ENCODE measurements around the gene RILPL1.
"Not testable (repeated sequence)": the region's sequence is repeated elsewhere in the genome, so short reads cannot be mapped to it uniquely, and the experiment has no call there.

The RILPL1 gene

DNA sequence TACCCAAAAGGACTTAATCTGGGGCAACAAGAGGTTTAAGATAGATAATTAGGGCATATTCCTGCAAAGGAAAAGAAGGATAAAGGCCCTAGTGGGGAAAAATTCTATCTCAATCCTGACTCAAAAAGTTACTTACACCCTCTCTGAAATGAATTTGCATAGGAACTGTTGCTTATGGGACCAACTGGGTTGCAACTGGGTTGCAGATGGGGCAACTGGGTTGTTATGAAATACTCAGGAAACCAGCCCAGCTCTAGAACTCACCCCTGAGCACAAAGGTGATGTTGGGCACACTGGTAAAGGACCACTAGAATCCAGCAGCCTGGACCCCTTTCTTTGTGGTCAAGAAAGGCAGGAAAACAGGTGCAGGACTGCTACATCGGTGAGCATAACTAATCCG lies 17.2 kb upstream of the RILPL1 start:
- Histone ChIP-seq H3K4me3 (ENCODE audit: low read depth, low read length) (no peak overlapping the region), H3K9ac (ENCODE audit: low read depth, low read length) (no peak overlapping the region), H3K9me3 (ENCODE audit: control insufficient read depth, insufficient read depth, low read length) (no peaks in the 10 kb centered on the region), H3K4me1 (ENCODE audit: control insufficient read depth, insufficient read depth, low read length) (no peaks in the 10 kb centered on the region), H3K36me3 (ENCODE audit: control insufficient read depth, insufficient read depth, low read length) (no peaks in the 10 kb centered on the region), H3K27me3 (ENCODE audit: control insufficient read depth, insufficient read depth, low read length) (no peaks in the 10 kb centered on the region)

DNA sequence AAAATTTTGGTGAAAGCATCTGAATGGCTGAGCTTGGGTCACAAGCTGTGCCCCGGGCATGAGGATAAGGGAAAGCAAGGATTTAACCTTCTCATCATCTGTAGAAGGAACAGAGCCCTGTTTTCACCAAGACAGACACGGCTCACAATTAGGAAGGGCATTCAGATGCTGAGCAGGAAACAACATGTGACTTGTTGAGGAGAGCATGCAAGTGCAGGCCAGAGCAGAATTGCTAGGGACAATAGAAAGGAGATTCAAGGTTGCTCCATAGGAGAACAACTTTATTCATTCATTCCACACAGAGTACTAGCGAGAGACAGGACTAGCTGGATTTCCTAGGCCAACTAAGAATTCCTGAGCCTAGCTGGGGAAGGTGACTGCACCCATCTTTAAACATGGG lies 14.6 kb upstream of the RILPL1 start:
- H3K27me3 ChIP-seq (ENCODE audit: control insufficient read depth, insufficient read depth, low read length), result no peaks in the 10 kb centered on the region

DNA sequence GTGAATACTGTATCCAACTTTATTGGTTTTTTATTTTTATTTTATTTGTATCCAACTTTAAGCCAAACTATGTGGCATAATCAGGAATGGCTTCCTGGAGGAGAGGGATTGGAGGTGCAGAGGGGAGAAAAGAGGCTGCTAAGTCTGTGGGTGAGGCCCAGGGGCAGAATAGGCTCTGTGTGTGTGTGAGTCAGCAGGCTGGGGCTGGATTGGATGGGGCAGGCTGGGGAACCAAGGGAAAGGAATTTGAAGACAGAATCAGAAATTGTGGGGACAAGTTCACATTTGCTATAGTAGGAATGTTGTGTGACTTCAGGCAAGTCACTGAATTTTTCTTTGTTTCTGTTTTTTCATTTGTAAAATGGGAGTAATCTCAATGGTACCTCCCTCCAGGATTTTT lies 12.8 kb upstream of the RILPL1 start:
- Histone ChIP-seq H3K4me3 (ENCODE audit: low read depth, low read length) (no peak overlapping the region), H3K4me1 (ENCODE audit: control insufficient read depth, insufficient read depth, low read length) (no peaks in the 10 kb centered on the region), H3K36me3 (ENCODE audit: control insufficient read depth, insufficient read depth, low read length) (no peaks in the 10 kb centered on the region), H3K27me3 (ENCODE audit: control insufficient read depth, insufficient read depth, low read length) (no peaks in the 10 kb centered on the region), H3K9ac (ENCODE audit: low read depth, low read length) (no peak overlapping the region), H3K9me3 (ENCODE audit: control insufficient read depth, insufficient read depth, low read length) (no peaks in the 10 kb centered on the region)

More for the DNA sequence above, 14.6 kb upstream of the RILPL1 start:
- no peaks in the 10 kb centered on the region for H3K9me3 ChIP-seq (ENCODE audit: control insufficient read depth, insufficient read depth, low read length)
- H3K36me3 ChIP-seq (ENCODE audit: control insufficient read depth, insufficient read depth, low read length), result no peaks in the 10 kb centered on the region
- H3K9ac ChIP-seq (ENCODE audit: low read depth, low read length), result no peak overlapping the region
- H3K4me1 ChIP-seq (ENCODE audit: control insufficient read depth, insufficient read depth, low read length), result no peaks in the 10 kb centered on the region
- H3K4me3 ChIP-seq (ENCODE audit: low read depth, low read length), result no peak overlapping the region

DNA sequence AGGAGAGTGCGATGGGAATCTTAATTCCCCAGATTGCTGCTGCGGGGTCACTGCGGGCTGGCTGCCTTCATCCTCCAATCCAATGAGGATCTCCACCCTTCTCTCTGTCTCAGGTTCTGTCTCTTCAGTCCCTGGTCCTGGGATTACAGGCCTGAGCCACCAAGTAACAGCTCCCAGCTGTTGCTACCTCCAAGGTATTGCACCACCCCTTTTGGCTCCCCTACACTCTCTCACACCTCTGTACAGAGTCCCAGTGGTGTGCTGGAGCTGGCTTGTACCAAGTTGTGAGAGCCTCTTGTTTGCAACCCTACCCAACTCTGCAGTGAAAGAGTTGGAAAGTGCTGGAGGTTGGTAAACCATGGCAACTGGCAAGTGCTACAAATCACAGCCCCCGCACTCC lies 10.0 kb upstream of the RILPL1 start:
- H3K4me3 ChIP-seq (ENCODE audit: low read depth, low read length), result no peak overlapping the region
- no peaks in the 10 kb centered on the region for H3K27me3 ChIP-seq (ENCODE audit: control insufficient read depth, insufficient read depth, low read length)
- H3K9ac ChIP-seq (ENCODE audit: low read depth, low read length), result no peak overlapping the region
- no peaks in the 10 kb centered on the region for H3K9me3 ChIP-seq (ENCODE audit: control insufficient read depth, insufficient read depth, low read length)
- H3K4me1 ChIP-seq (ENCODE audit: control insufficient read depth, insufficient read depth, low read length), result no peaks in the 10 kb centered on the region
- H3K36me3 ChIP-seq (ENCODE audit: control insufficient read depth, insufficient read depth, low read length), result no peaks in the 10 kb centered on the region

DNA sequence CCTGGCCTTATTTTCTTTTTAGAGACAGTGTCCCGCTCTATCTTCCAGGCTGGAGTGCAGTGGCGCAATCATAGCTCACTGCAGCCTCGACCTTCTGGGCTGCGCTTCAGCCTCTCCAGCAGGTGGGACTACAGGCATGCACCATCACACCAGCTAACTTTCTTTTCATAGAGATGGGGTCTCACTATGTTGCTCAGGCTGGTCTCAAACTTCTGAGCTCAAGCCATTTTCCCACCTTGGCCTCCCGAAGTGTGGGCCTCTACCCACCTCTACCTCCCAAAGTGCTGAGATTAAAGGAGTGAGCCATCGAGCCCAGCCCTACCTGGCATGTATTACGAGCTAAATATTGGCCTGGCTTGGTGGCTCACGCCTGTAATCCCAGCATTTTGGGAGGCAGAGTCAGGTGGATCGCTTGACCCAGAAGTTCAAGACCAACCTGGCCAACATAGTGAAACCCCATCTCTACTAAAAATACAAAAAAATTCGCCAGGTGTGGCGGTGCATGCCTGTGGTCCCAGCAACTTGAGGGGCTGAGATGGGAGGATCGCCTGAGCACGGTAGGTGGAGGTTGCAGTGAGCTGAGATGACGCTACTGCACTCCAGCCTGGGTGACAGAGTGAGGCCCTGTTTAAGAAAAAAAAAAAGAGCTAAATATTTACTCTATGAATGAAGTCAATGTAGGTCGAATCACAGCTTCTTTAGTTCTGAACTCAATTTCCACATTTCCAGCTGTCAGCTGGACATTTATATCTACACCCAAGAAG lies 7.6 kb upstream of the RILPL1 start:
- no peaks in the 10 kb centered on the region for H3K9me3 ChIP-seq (ENCODE audit: control insufficient read depth, insufficient read depth, low read length)

DNA sequence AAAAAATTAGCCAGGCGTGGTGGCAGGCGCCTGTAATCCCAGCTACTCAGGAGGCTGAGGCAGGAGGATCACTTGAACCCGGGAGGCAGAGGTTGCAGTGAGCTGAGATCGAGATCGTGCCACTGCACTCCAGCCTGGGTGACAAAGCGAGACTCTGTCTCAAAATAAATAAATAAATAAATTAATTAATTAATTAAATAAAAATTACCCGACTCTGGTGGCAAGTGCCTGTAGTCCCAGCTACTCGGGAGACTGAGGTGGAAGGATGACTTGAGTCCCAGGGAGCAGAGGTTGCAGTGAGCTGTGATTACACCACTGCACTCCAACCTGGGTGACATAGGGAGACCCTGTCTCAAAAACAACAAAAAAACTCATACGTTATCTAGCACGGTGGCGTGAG lies 2.4 kb upstream of the RILPL1 start:
- not testable (repeated sequence) for H3K27me3 ChIP-seq (ENCODE audit: control insufficient read depth, insufficient read depth, low read length); H3K4me3 ChIP-seq (ENCODE audit: low read depth, low read length); H3K36me3 ChIP-seq (ENCODE audit: control insufficient read depth, insufficient read depth, low read length)

More for the DNA sequence above, 7.6 kb upstream of the RILPL1 start:
- Histone ChIP-seq H3K9ac (ENCODE audit: low read depth, low read length) (no peak overlapping the region), H3K27me3 (ENCODE audit: control insufficient read depth, insufficient read depth, low read length) (no peaks in the 10 kb centered on the region), H3K36me3 (ENCODE audit: control insufficient read depth, insufficient read depth, low read length) (no peaks in the 10 kb centered on the region), H3K4me1 (ENCODE audit: control insufficient read depth, insufficient read depth, low read length) (no peaks in the 10 kb centered on the region), H3K4me3 (ENCODE audit: low read depth, low read length) (no peak overlapping the region)

DNA sequence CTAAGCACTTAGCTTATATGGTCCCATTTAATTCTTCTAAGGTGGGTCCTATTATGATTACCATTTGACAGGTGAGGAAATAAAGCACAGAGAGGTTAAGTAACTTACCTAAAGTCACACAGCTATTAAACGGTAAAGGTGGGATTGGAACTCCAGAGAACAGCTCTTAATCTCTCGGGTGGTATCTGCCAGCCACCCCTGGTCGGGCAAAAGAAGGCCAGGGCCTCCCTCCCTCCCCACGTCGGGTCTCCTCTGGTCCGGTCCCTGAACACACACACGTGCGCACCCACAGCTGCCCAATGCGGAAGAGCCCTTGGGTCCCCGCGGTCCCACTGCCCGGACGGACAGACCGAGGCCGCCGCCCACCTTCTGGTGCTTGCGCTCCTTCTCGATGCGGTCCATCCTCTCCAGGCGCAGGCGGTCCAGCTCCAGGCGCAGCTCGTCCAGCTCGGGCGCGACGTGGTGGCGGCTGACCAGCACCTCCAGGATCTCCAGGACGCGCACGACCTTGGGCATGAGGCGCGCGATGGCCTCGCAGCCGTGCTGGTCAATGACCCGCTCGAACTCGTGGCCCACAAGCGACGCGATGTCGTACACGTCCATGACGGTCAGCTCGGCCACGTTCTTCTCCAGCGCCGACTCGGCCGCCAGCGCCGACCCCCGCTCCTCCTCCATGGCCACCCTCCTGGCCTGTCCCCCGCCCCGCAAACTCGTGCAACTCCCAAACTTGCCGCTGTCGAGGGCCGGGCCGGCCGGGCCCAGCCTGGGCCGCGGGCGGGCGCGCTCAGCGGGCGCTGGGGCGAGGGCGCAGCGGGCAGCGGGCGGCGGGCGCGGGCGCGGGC lies 490 bp downstream of the RILPL1 start:
- peaks cover 3% of the 10 kb centered on the region for H3K36me3 ChIP-seq (ENCODE audit: control insufficient read depth, insufficient read depth, low read length)
- no peaks in the 10 kb centered on the region for H3K9me3 ChIP-seq (ENCODE audit: control insufficient read depth, insufficient read depth, low read length)
- no peaks in the 10 kb centered on the region for H3K27me3 ChIP-seq (ENCODE audit: control insufficient read depth, insufficient read depth, low read length)
- H3K9ac ChIP-seq (ENCODE audit: low read depth, low read length), result peak overlapping the region; percentile 29
- peaks cover 3% of the 10 kb centered on the region for H3K4me1 ChIP-seq (ENCODE audit: control insufficient read depth, insufficient read depth, low read length)
- H3K4me3 ChIP-seq (ENCODE audit: low read depth, low read length), result peak overlapping the region; percentile 79

More for the DNA sequence above, 2.4 kb upstream of the RILPL1 start:
- not testable (repeated sequence) for H3K9me3 ChIP-seq (ENCODE audit: control insufficient read depth, insufficient read depth, low read length); H3K9ac ChIP-seq (ENCODE audit: low read depth, low read length); H3K4me1 ChIP-seq (ENCODE audit: control insufficient read depth, insufficient read depth, low read length)

DNA sequence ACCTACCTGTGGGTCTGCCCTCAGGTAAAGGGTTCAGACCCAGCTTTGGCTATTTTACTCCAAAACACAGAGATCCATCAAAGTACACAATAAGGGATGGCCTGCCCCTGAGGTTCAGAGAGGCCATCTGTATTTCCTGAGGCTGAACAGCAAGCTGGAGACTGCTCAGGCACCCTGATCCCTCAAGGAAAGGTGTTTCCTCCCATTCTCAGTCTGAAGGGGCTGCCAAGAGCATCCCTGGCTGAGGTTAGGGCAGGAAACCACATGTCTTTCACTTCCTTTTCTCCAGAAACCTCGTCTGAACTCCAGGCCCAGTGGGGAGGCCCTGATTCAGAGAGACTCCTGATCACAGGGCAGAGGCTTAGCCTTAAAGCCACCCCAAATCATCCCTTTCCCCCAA lies 1.5 kb downstream of the RILPL1 start:
- Histone ChIP-seq H3K36me3 (ENCODE audit: control insufficient read depth, insufficient read depth, low read length) (peaks cover 3% of the 10 kb centered on the region), H3K9ac (ENCODE audit: low read depth, low read length) (no peak overlapping the region), H3K4me1 (ENCODE audit: control insufficient read depth, insufficient read depth, low read length) (peaks cover 3% of the 10 kb centered on the region), H3K9me3 (ENCODE audit: control insufficient read depth, insufficient read depth, low read length) (no peaks in the 10 kb centered on the region), H3K4me3 (ENCODE audit: low read depth, low read length) (peak overlapping the region; percentile 30), H3K27me3 (ENCODE audit: control insufficient read depth, insufficient read depth, low read length) (no peaks in the 10 kb centered on the region)

DNA sequence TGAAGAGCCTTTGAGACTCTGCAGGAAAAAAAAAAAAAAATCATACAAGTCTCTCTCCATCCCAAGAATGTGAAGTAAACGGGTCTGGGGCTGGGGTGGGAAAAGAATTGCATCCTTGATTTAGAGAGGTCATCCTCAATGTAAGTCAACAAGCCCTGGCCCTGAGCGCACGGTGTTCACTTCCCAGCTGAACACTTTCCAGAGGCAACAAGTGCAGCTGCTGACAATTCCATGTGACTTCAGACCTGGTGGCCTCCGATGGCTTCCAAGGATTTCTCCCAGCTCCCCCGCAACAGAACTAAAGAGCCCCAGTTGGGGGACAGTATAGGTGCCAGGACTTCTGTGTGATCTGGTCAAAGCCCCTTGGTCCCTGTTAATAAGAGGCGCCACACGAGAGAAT lies 2.4 kb downstream of the RILPL1 start:
- no peak overlapping the region for H3K4me3 ChIP-seq (ENCODE audit: low read depth, low read length)
- H3K36me3 ChIP-seq (ENCODE audit: control insufficient read depth, insufficient read depth, low read length), result peaks cover 3% of the 10 kb centered on the region
- no peaks in the 10 kb centered on the region for H3K9me3 ChIP-seq (ENCODE audit: control insufficient read depth, insufficient read depth, low read length)
- no peaks in the 10 kb centered on the region for H3K27me3 ChIP-seq (ENCODE audit: control insufficient read depth, insufficient read depth, low read length)
- H3K4me1 ChIP-seq (ENCODE audit: control insufficient read depth, insufficient read depth, low read length), result peaks cover 3% of the 10 kb centered on the region
- no peak overlapping the region for H3K9ac ChIP-seq (ENCODE audit: low read depth, low read length)

DNA sequence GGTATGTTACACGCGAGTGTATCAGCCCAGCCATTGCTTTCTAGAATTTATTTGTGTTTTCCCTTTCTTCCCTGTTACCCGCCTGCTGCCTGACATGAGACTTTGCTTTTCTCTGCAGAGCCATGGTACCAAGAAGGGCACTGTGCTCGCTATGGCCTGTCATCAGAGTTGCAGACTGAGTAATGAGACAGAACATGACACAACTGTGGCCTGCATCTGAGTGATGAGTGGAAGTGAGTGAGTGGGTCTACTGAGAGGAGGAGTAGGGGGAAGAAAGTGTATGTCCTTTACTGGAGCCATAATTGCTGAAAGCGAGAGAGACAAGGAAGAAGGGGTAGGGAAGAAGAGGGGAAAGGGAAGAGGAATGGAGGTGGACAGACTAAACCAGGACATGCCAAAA lies 2.9 kb downstream of the RILPL1 start:
- H3K27me3 ChIP-seq (ENCODE audit: control insufficient read depth, insufficient read depth, low read length), result no peaks in the 10 kb centered on the region
- no peak overlapping the region for H3K9ac ChIP-seq (ENCODE audit: low read depth, low read length)
- peaks cover 3% of the 10 kb centered on the region for H3K36me3 ChIP-seq (ENCODE audit: control insufficient read depth, insufficient read depth, low read length)
- H3K4me1 ChIP-seq (ENCODE audit: control insufficient read depth, insufficient read depth, low read length), result peaks cover 3% of the 10 kb centered on the region
- H3K4me3 ChIP-seq (ENCODE audit: low read depth, low read length), result no peak overlapping the region
- H3K9me3 ChIP-seq (ENCODE audit: control insufficient read depth, insufficient read depth, low read length), result no peaks in the 10 kb centered on the region

DNA sequence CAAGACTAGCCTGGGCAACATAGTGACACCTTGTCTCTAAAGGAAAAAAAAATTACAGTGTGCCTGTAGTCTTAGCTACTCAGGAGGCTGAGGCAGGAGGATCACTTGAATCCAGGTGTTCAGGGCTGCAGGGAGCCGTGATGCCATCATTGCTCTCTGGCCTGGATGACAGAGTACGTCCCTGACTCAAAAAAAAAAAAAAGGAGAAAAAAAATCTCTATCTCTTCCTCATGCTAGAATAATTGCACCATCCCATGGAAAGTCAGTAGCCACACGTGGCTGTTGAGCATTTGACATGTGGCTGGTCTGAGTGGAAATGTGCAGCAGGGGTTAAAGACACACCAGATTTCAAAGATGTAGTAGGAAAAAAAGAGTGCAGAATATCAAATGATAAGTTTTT lies 3.8 kb downstream of the RILPL1 start:
- no peak overlapping the region for H3K4me3 ChIP-seq (ENCODE audit: low read depth, low read length)
- H3K36me3 ChIP-seq (ENCODE audit: control insufficient read depth, insufficient read depth, low read length), result peaks cover 3% of the 10 kb centered on the region
- H3K27me3 ChIP-seq (ENCODE audit: control insufficient read depth, insufficient read depth, low read length), result no peaks in the 10 kb centered on the region
- H3K4me1 ChIP-seq (ENCODE audit: control insufficient read depth, insufficient read depth, low read length), result peaks cover 3% of the 10 kb centered on the region
- H3K9ac ChIP-seq (ENCODE audit: low read depth, low read length), result no peak overlapping the region
- H3K9me3 ChIP-seq (ENCODE audit: control insufficient read depth, insufficient read depth, low read length), result no peaks in the 10 kb centered on the region

DNA sequence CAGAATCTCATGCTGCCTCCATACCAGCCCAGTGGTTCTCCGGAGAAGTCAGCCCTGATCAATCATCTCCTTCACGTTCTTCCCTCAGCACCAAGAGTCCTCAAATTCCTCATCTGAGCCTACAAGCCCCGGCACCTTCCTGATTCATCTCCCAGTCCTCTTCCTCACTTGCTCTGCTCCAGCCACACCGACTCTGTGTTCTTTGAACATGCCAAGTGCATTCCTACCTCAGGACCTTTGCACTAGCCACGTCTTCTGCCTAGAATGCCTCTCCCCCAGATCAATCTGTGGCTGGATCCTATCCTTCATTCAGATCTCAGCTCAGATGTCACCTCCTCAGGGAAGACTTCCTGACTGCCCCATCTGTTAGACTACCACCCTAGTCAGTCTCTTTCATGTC lies 4.7 kb downstream of the RILPL1 start:
- no peak overlapping the region for H3K9ac ChIP-seq (ENCODE audit: low read depth, low read length)
- no peak overlapping the region for H3K4me3 ChIP-seq (ENCODE audit: low read depth, low read length)
- H3K27me3 ChIP-seq (ENCODE audit: control insufficient read depth, insufficient read depth, low read length), result no peaks in the 10 kb centered on the region
- H3K36me3 ChIP-seq (ENCODE audit: control insufficient read depth, insufficient read depth, low read length), result peaks cover 3% of the 10 kb centered on the region
- H3K4me1 ChIP-seq (ENCODE audit: control insufficient read depth, insufficient read depth, low read length), result peaks cover 3% of the 10 kb centered on the region
- H3K9me3 ChIP-seq (ENCODE audit: control insufficient read depth, insufficient read depth, low read length), result no peaks in the 10 kb centered on the region
